IPS-20b (cell line): ENCODE data around the gene EEF1A1.
"Not testable (repeated sequence)": the region's sequence is repeated elsewhere in the genome, so short reads cannot be mapped to it uniquely, and the experiment has no call there.

ENCODE experiments used
- H3K27ac ChIP-seq: one replicate; pipeline ENCODE4 v1.5.1; 2013; ENCODE audit warnings: low read length
- H3K27me3 ChIP-seq: 2 replicates; pipeline ENCODE4 v1.6.1; 2013; ENCODE audit warnings: mild to moderate bottlenecking, low read length, inconsistent platforms; ENCODE audit not compliant: insufficient read depth
- H3K36me3 ChIP-seq: 2 replicates; pipeline ENCODE4 v1.6.1; 2013; ENCODE audit warnings: low read depth, mild to moderate bottlenecking, inconsistent platforms, low read length, moderate library complexity; ENCODE audit not compliant: insufficient read depth
- H3K4me1 ChIP-seq: 2 replicates; pipeline ENCODE4 v1.6.1; 2013; ENCODE audit warnings: mild to moderate bottlenecking, control low read depth, inconsistent platforms, low read length, moderate library complexity; ENCODE audit not compliant: insufficient read depth
- H3K4me3 ChIP-seq: 2 replicates; pipeline ENCODE4 v1.5.1; 2013; ENCODE audit warnings: mild to moderate bottlenecking, low read length, inconsistent platforms
- H3K9ac ChIP-seq: 2 replicates; pipeline ENCODE4 v1.6.1; 2013; ENCODE audit warnings: low read depth, mild to moderate bottlenecking, inconsistent platforms, low read length, moderate library complexity
- H3K9me3 ChIP-seq: 2 replicates; pipeline ENCODE4 v1.6.1; 2013; ENCODE audit warnings: mild to moderate bottlenecking, low read depth, low read length, inconsistent platforms; ENCODE audit not compliant: insufficient read depth

EEF1A1 gene

DNA sequence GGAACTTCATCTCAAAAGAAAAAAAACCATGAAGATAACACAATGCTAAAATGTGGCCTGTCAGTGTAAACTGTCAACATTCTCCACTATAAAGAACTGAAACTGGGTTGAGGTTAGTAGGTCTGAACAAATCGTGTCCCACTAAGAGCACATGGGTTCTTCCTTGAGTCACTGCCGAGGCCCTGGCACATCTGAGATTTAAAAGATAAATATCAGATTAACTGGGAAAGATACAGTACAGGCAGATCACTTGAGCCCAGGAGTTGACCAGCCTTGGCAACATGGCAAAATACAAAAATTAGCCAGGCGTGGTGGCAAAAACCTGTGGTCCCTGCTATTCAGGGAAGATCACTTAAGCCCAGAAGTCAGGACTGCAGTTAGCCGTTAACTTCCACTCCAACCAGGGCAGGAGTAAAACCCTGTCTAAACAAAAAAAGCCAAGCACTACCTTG, 5.6 kb downstream of the EEF1A1 start:
- H3K27ac ChIP-seq, result no peak overlapping the region
- no peak overlapping the region for H3K9ac ChIP-seq
- H3K9me3 ChIP-seq, result no peaks in the 10 kb centered on the region
- peaks cover 54% of the 10 kb centered on the region for H3K36me3 ChIP-seq
- no peak overlapping the region for H3K4me3 ChIP-seq
- H3K4me1 ChIP-seq, result no peaks in the 10 kb centered on the region
- H3K27me3 ChIP-seq, result no peaks in the 10 kb centered on the region

GRCh38 chr6:73514746-73515110, 6.1 kb downstream of the EEF1A1 start:
- H3K27me3 ChIP-seq, result no peaks in the 10 kb centered on the region
- H3K9me3 ChIP-seq, result no peaks in the 10 kb centered on the region
- H3K9ac ChIP-seq, result no peak overlapping the region
- peaks cover 49% of the 10 kb centered on the region for H3K36me3 ChIP-seq
- no peak overlapping the region for H3K27ac ChIP-seq
- no peaks in the 10 kb centered on the region for H3K4me1 ChIP-seq
- H3K4me3 ChIP-seq, result no peak overlapping the region

DNA sequence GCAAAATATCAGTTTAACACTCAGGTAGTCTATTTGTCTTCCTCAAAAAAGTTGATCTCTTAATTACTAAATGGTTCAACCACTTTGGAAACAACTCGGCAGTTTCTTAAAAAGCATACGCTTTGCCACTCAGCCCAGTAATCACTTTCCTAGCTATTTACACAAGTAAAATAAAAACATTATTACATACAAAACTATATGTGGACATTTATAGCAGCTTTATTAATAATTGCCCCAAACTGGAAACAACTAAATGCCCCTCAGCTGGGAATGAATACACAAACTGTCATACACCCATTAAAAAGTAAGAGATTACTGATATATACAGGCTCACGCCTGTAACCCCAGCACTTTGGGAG, 7.4 kb downstream of the EEF1A1 start:
- no peaks in the 10 kb centered on the region for H3K4me1 ChIP-seq
- no peak overlapping the region for H3K4me3 ChIP-seq
- H3K9me3 ChIP-seq, result no peaks in the 10 kb centered on the region
- no peak overlapping the region for H3K27ac ChIP-seq
- peaks cover 37% of the 10 kb centered on the region for H3K36me3 ChIP-seq
- H3K27me3 ChIP-seq, result no peaks in the 10 kb centered on the region
- no peak overlapping the region for H3K9ac ChIP-seq

GRCh38 chr6:73511796-73512195, 9.0 kb downstream of the EEF1A1 start:
- H3K4me3 ChIP-seq, result no peak overlapping the region
- H3K4me1 ChIP-seq, result no peaks in the 10 kb centered on the region
- no peaks in the 10 kb centered on the region for H3K27me3 ChIP-seq
- peaks cover 21% of the 10 kb centered on the region for H3K36me3 ChIP-seq
- H3K27ac ChIP-seq, result no peak overlapping the region
- H3K9ac ChIP-seq, result no peak overlapping the region
- H3K9me3 ChIP-seq, result no peaks in the 10 kb centered on the region

DNA sequence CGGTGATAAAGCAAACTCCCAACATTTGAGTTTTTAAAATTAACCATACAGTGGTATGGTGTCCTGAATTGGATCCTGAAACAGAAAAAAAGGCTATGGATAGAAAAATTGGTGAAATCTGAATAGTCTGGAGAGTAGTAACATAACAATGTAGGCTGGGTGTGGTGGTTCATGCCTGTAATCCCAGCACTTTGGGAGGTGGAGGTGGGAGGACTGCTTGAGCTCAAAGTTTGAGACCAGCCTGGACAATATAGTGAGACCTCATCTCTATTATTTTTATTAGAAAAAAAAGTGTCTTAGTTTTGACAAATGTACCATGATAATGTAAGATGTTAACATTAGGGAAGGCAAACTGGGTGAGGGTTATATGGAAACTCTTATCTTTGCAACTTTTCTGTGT, 11.0 kb downstream of the EEF1A1 start:
- H3K4me1 ChIP-seq, result no peaks in the 10 kb centered on the region
- no peak overlapping the region for H3K9ac ChIP-seq

DNA sequence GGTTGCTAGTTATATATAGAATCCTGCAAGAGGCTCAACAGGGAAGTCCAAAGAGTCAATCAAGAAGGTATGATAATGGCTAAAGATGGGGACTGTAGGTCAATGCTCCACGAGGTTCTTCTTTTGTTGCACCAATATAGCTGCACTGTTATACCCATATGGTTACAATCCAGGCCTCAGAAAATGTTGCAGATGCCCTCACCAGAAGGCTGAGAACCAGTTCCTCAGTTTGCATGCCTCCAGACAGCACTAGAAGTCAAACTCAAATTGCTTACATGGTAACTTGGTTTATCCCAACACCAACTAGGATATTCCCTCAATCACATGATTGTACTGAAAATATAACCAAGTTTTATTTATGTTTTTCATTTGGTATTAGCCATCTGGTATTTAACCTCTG, 12.1 kb downstream of the EEF1A1 start:
- H3K27me3 ChIP-seq, result no peaks in the 10 kb centered on the region
- no peak overlapping the region for H3K27ac ChIP-seq
- H3K9ac ChIP-seq, result no peak overlapping the region
- H3K4me3 ChIP-seq, result no peak overlapping the region
- H3K36me3 ChIP-seq, result peaks cover 3% of the 10 kb centered on the region; the same call in 1 of the 2 replicates
- H3K9me3 ChIP-seq, result no peaks in the 10 kb centered on the region
- no peaks in the 10 kb centered on the region for H3K4me1 ChIP-seq

More for the DNA sequence above, 11.0 kb downstream of the EEF1A1 start:
- Histone ChIP-seq H3K4me3 (no peak overlapping the region), H3K9me3 (no peaks in the 10 kb centered on the region), H3K27me3 (no peaks in the 10 kb centered on the region), H3K36me3 (peaks cover 2% of the 10 kb centered on the region), H3K27ac (no peak overlapping the region)

- Histone ChIP-seq H3K9ac (no peak overlapping the region), H3K4me1 (no peaks in the 10 kb centered on the region), H3K4me3 (no peak overlapping the region), H3K27ac (no peak overlapping the region), H3K27me3 (no peaks in the 10 kb centered on the region), H3K9me3 (no peaks in the 10 kb centered on the region), H3K36me3 (peaks cover 16% of the 10 kb centered on the region)
Measured at GRCh38 chr6:73506246-73506645, 14.6 kb downstream of the EEF1A1 start.

GRCh38 chr6:73505705-73506104, 15.1 kb downstream of the EEF1A1 start:
- not testable (repeated sequence) for H3K27ac ChIP-seq, H3K9ac ChIP-seq, H3K9me3 ChIP-seq, H3K4me3 ChIP-seq, H3K4me1 ChIP-seq, H3K27me3 ChIP-seq
- H3K36me3 ChIP-seq, result peaks cover 21% of the 10 kb centered on the region

GRCh38 chr6:73505142-73505541, 15.7 kb downstream of the EEF1A1 start:
- Histone ChIP-seq H3K4me3 (no peak overlapping the region), H3K36me3 (peaks cover 26% of the 10 kb centered on the region), H3K9ac (no peak overlapping the region), H3K27me3 (no peaks in the 10 kb centered on the region), H3K4me1 (no peaks in the 10 kb centered on the region), H3K27ac (no peak overlapping the region), H3K9me3 (no peaks in the 10 kb centered on the region)

- no peak overlapping the region for H3K9ac ChIP-seq
- no peak overlapping the region for H3K27ac ChIP-seq
- no peaks in the 10 kb centered on the region for H3K9me3 ChIP-seq
- H3K27me3 ChIP-seq, result no peaks in the 10 kb centered on the region
- no peaks in the 10 kb centered on the region for H3K4me1 ChIP-seq
- H3K4me3 ChIP-seq, result no peak overlapping the region
- H3K36me3 ChIP-seq, result peaks cover 35% of the 10 kb centered on the region
Measured at GRCh38 chr6:73504160-73504559, 16.7 kb downstream of the EEF1A1 start.

GRCh38 chr6:73503027-73503772, 17.6 kb downstream of the EEF1A1 start:
- H3K9me3 ChIP-seq, result no peaks in the 10 kb centered on the region
- H3K27me3 ChIP-seq, result no peaks in the 10 kb centered on the region
- H3K27ac ChIP-seq, result no peak overlapping the region
- H3K9ac ChIP-seq, result no peak overlapping the region
- no peak overlapping the region for H3K4me3 ChIP-seq
- no peaks in the 10 kb centered on the region for H3K4me1 ChIP-seq
- peaks cover 42% of the 10 kb centered on the region for H3K36me3 ChIP-seq

- Histone ChIP-seq H3K9ac (no peak overlapping the region), H3K27me3 (no peaks in the 10 kb centered on the region), H3K9me3 (no peaks in the 10 kb centered on the region), H3K4me1 (no peaks in the 10 kb centered on the region), H3K36me3 (peaks cover 62% of the 10 kb centered on the region), H3K4me3 (no peak overlapping the region), H3K27ac (no peak overlapping the region)
Measured at GRCh38 chr6:73497915-73498314, 22.9 kb downstream of the EEF1A1 start.
